Peyer's patch (tissue), 4 donors: ENCODE measurements around the gene TUBAL3. TPM values are rescaled to one million over a fixed set of nuclear protein-coding genes. Genes with fewer than 3 reads are reported as not detected.

Source experiments
- DNase-seq, 3 donors: peaks; one replicate each; pipeline ENCODE4 v3.0.0-alpha.2; 2017 to 2019
- H3K27ac ChIP-seq, 4 donors: fragments of 200-600 bp; sonication (generic); one replicate each; pipeline ENCODE4 v1.5.1; 2016 to 2019
- H3K27me3 ChIP-seq, 2 donors: fragments of 200-600 bp; sonication (generic); one replicate each; pipeline ENCODE4 v1.5.1; 2019
- H3K36me3 ChIP-seq, 3 donors: fragments of 200-600 bp; sonication (generic); one replicate each; pipeline ENCODE4 v1.5.1; 2016 to 2019
- H3K4me1 ChIP-seq, 4 donors: fragments of 200-600 bp; sonication (generic); one replicate each; pipeline ENCODE4 v1.5.1; 2016 to 2019
- H3K4me3 ChIP-seq, 4 donors: fragments of 200-600 bp; sonication (generic); 1 replicate in 3 of 4; 2 replicates in 1 of 4; pipeline ENCODE4 v1.5.1; 2016 to 2019; ENCODE audit warnings: mild to moderate bottlenecking in 1 of 4
- H3K9me3 ChIP-seq, 4 donors: fragments of 200-600 bp; sonication (generic); one replicate each; pipeline ENCODE4 v1.5.1; 2016 to 2019; ENCODE audit warnings: mild to moderate bottlenecking in 1 of 4
- POLR2A ChIP-seq, 2 donors: fragments of 450-650 bp; IDR thresholded peaks; one replicate each; pipeline ENCODE4 v1.5.1; 2017; ENCODE audit warnings: antibody characterized with exemption in 2 of 2, mild to moderate bottlenecking in 2 of 2, moderate library complexity in 2 of 2
- total RNA-seq, 4 donors: library from RNA; depleted of rRNA; stranded (reverse); fragments of >200 nt; gene quantifications; one replicate each; pipeline ENCODE4 v1.1.0, GENCODE V29; 2016
- TF ChIP-seq, protein P1 (sequence below), 6 experiments: fragments of 450-650 bp in 4 of 6; fragments of 200-600 bp in 2 of 6; sonication (generic) in 1 of 6; IDR thresholded peaks; one replicate each; pipeline ENCODE4 v1.5.1; 2017 to 2019; ENCODE audit warnings: antibody characterized with exemption in 6 of 6, mild to moderate bottlenecking in 3 of 6, moderate library complexity in 1 of 6

The TUBAL3 gene
- total RNA-seq, 4 donors from 2014 or later = 3.3 to 95.4 (median 74.2) TPM

DNA sequence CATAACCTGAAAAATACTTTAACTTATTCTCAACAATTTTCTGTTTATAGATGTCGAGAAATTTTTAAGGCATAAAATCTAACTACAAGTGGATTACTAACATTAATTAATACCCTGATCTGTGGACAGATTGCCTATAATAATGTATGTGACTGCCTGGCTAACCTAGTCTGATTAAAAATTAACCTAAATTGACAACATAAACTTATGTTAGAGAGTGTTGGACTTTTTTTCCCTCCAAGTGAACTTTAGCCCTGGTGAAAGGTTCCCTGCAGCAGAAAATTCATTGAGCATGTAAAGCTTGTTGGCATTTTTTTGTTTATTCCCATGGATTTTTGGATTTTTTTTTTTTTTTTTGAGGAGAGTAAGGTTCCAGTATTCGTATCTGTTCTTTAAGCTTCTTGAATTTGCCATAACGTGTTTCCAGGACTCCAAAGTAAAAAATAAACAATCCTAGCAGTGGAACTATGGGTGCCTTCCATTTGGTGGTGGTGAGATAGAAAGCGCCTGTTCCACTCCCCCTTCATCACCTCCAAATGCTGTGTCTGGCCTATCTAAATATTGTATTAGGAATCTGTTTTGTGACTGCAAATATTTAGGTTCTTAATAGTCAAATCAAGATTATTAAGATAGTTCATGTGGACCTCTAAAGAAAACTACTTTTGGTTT is 43.8 kb upstream of the TUBAL3 start:
- Histone ChIP-seq H3K27me3 (no peaks in the 10 kb centered on the region), H3K4me1 (no peaks in the 10 kb centered on the region), H3K27ac (peak overlapping the region in 3 of 4 donors; percentile 65 to 87 (median 85)), H3K9me3 (no peaks in the 10 kb centered on the region), H3K4me3 (peak overlapping the region in 3 of 4 donors; percentile 32 to 67 (median 65)), H3K36me3 (peaks cover 0 to 18% (median 0%) of the 10 kb centered on the region in 3 donors)
- TF ChIP-seq POLR2A (IDR thresholded peaks at IDR 0.05) = peak; percentile 48 to 73
- TF ChIP-seq, protein P1, sequence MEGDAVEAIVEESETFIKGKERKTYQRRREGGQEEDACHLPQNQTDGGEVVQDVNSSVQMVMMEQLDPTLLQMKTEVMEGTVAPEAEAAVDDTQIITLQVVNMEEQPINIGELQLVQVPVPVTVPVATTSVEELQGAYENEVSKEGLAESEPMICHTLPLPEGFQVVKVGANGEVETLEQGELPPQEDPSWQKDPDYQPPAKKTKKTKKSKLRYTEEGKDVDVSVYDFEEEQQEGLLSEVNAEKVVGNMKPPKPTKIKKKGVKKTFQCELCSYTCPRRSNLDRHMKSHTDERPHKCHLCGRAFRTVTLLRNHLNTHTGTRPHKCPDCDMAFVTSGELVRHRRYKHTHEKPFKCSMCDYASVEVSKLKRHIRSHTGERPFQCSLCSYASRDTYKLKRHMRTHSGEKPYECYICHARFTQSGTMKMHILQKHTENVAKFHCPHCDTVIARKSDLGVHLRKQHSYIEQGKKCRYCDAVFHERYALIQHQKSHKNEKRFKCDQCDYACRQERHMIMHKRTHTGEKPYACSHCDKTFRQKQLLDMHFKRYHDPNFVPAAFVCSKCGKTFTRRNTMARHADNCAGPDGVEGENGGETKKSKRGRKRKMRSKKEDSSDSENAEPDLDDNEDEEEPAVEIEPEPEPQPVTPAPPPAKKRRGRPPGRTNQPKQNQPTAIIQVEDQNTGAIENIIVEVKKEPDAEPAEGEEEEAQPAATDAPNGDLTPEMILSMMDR (IDR thresholded peaks at IDR 0.05) = no peak
- DNase-seq = no peak

DNA sequence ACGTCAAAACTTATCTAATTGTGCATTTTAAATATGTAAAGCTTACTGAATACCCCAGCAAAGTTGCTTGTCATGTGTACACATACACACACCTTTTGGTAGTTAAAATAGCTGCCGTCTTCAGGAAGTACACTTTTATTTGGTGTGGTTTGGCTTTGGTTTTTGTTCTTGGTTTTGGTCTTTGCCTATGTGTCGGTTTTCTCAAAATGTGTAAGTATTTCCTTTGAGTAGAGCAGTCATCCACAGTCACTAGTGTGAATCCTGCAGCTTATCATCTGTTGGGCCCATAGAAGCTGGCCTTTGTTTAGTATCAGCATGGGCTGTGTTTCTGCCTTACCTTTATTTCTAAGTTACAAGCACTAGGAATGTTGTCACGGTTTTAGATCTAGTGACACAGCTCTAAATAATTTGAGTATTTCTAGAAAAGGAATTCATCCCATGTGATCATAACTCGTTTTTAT is 43.0 kb upstream of the TUBAL3 start:
- TF ChIP-seq, protein P1 (IDR thresholded peaks at IDR 0.05) = no peak
- peak in 1 of 2 donors; percentile 27 for TF ChIP-seq POLR2A (IDR thresholded peaks at IDR 0.05)

DNA sequence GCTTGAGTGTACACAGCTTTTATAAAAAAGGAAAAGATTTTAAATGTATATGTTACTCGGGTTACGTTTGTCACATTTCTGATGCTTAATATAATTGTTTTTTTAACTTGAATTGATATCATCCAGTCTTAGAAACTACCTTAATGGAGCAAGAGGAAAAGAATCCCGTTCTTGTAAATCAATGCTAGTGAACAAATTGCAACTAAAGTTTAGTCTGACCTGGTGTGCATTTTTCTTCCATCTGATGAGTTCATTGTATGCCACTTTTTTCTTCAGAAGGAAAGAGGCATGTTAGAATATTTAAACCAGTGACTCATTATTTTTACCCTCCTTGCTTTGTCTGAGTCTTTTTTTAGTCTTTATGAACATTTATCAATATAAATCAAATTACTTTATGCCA is 42.4 kb upstream of the TUBAL3 start:
- Histone ChIP-seq H3K4me1 (no peaks in the 10 kb centered on the region), H3K27me3 (no peaks in the 10 kb centered on the region), H3K36me3 (peaks cover 0 to 3% (median 0%) of the 10 kb centered on the region in 3 donors), H3K27ac (peak overlapping the region in 3 of 4 donors; percentile 65 to 87 (median 85)), H3K9me3 (no peaks in the 10 kb centered on the region), H3K4me3 (peak overlapping the region; percentile 32 to 67 (median 49))
- TF ChIP-seq, protein P1 (IDR thresholded peaks at IDR 0.05) = no peak
- TF ChIP-seq POLR2A (IDR thresholded peaks at IDR 0.05) = no peak
- DNase-seq = no peak

More for the DNA sequence above, 43.0 kb upstream of the TUBAL3 start:
- H3K27me3 ChIP-seq = no peaks in the 10 kb centered on the region
- peak overlapping the region in 3 of 4 donors; percentile 65 to 87 (median 85) for H3K27ac ChIP-seq
- peak overlapping the region; percentile 32 to 67 (median 49) for H3K4me3 ChIP-seq
- H3K36me3 ChIP-seq = peaks cover 0 to 9% (median 0%) of the 10 kb centered on the region in 3 donors
- H3K9me3 ChIP-seq = no peaks in the 10 kb centered on the region
- no peaks in the 10 kb centered on the region for H3K4me1 ChIP-seq
- DNase-seq = no peak

DNA sequence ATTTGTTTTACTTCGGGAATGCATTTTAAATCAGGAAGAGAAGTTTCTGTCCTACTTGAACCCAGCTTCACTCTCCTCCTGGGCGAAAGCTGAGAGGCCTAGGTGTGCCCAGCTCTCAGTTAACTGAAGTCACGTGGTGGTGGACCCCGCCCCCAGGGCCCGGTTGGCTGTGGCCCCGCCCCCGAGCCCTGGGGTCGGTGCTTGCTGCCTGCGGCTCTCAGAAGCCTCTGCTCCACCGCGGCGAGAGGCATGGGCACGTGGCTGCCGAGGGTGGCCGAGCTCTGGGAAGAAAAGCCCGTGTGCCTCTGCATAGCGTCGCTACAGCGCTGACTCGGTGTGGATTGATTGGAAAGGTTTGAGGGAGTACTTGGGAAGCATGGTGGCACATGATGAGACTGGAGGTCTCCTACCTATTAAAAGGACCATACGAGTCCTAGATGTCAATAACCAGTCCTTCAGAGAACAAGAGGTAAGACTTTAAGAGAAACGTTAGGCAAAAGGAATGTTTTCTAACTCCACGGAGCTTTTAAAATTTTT is 41.8 kb upstream of the TUBAL3 start:
- H3K27me3 ChIP-seq = no peaks in the 10 kb centered on the region
- H3K4me1 ChIP-seq = no peaks in the 10 kb centered on the region
- peak; percentile 91 to 99 (median 97) for DNase-seq

GRCh38 chr10:5445006-5445405 is 40.4 kb upstream of the TUBAL3 start:
- DNase-seq = no peak
- no peak for TF ChIP-seq POLR2A (IDR thresholded peaks at IDR 0.05)
- TF ChIP-seq, protein P1 (IDR thresholded peaks at IDR 0.05) = no peak
- Histone ChIP-seq H3K9me3 (no peaks in the 10 kb centered on the region), H3K27me3 (no peaks in the 10 kb centered on the region), H3K27ac (peak overlapping the region in 2 of 4 donors; percentile 48 to 85), H3K4me3 (no peak overlapping the region), H3K4me1 (no peaks in the 10 kb centered on the region), H3K36me3 (no peaks in the 10 kb centered on the region)

More for the DNA sequence above, 41.8 kb upstream of the TUBAL3 start:
- H3K4me3 ChIP-seq = peak overlapping the region; percentile 32 to 67 (median 49)
- H3K36me3 ChIP-seq = no peaks in the 10 kb centered on the region
- no peaks in the 10 kb centered on the region for H3K9me3 ChIP-seq
- H3K27ac ChIP-seq = peak overlapping the region; percentile 61 to 87 (median 75)
- TF ChIP-seq POLR2A (IDR thresholded peaks at IDR 0.05) = peak; percentile 89 to 99
- TF ChIP-seq, protein P1 (IDR thresholded peaks at IDR 0.05) = peak in 1 of 6 experiments; percentile 3
